GM12872 (cell line): ENCODE measurements around the gene KAT2A.

ENCODE experiments used
- CTCF ChIP-seq: IDR thresholded peaks from 3 replicates; pipeline ENCODE4 v1.5.1; 2011; ENCODE audit warnings: low read depth, mild to moderate bottlenecking, low read length, moderate library complexity; ENCODE audit not compliant: insufficient read depth

KAT2A gene

GRCh38 chr17:42079541-42079940 lies 41.6 kb downstream of the KAT2A start:
- TF ChIP-seq CTCF: no peak

- TF ChIP-seq CTCF: no peak
Measured at GRCh38 chr17:42078396-42079043, 42.6 kb downstream of the KAT2A start.

GRCh38 chr17:42077755-42078154 lies 43.4 kb downstream of the KAT2A start:
- TF ChIP-seq CTCF: no peak

- no peak for TF ChIP-seq CTCF
Measured at GRCh38 chr17:42076797-42077559, 44.2 kb downstream of the KAT2A start.

GRCh38 chr17:42075789-42076188 lies 45.4 kb downstream of the KAT2A start:
- no peak for TF ChIP-seq CTCF

GRCh38 chr17:42072323-42073187 lies 48.6 kb downstream of the KAT2A start:
- TF ChIP-seq CTCF: peak; percentile 7; the same call in 1 of the 3 replicates

GRCh38 chr17:42071810-42072209 lies 49.4 kb downstream of the KAT2A start:
- no peak for TF ChIP-seq CTCF
